ENCODE measurements around the gene ASB8.

- TF ChIP-seq, protein P1, sequence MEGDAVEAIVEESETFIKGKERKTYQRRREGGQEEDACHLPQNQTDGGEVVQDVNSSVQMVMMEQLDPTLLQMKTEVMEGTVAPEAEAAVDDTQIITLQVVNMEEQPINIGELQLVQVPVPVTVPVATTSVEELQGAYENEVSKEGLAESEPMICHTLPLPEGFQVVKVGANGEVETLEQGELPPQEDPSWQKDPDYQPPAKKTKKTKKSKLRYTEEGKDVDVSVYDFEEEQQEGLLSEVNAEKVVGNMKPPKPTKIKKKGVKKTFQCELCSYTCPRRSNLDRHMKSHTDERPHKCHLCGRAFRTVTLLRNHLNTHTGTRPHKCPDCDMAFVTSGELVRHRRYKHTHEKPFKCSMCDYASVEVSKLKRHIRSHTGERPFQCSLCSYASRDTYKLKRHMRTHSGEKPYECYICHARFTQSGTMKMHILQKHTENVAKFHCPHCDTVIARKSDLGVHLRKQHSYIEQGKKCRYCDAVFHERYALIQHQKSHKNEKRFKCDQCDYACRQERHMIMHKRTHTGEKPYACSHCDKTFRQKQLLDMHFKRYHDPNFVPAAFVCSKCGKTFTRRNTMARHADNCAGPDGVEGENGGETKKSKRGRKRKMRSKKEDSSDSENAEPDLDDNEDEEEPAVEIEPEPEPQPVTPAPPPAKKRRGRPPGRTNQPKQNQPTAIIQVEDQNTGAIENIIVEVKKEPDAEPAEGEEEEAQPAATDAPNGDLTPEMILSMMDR (IDR thresholded peaks at IDR 0.05; ENCODE audit: low read length), result no peak
- no peak for TF ChIP-seq EZH2phosphoT487 (IDR thresholded peaks at IDR 0.05; ENCODE audit: low read length)
Measured at GRCh38 chr12:48123169-48123568, 34.1 kb downstream of the ASB8 start.
